Fibroblast of skin of abdomen (primary cell): ENCODE measurements around the gene IL1RL2.
A peak's percentile ranks its signal among the peaks of the same experiment; 100 is the strongest.

Source experiments
- DNase-seq: peaks from one replicate; pipeline ENCODE4 v3.0.0-alpha.2; 2013

Gene IL1RL2

GRCh38 chr2:102158011-102158755 lies 28.6 kb upstream of the IL1RL2 start:
- no peak for DNase-seq

GRCh38 chr2:102159295-102159694 lies 27.5 kb upstream of the IL1RL2 start:
- no peak for DNase-seq

DNA sequence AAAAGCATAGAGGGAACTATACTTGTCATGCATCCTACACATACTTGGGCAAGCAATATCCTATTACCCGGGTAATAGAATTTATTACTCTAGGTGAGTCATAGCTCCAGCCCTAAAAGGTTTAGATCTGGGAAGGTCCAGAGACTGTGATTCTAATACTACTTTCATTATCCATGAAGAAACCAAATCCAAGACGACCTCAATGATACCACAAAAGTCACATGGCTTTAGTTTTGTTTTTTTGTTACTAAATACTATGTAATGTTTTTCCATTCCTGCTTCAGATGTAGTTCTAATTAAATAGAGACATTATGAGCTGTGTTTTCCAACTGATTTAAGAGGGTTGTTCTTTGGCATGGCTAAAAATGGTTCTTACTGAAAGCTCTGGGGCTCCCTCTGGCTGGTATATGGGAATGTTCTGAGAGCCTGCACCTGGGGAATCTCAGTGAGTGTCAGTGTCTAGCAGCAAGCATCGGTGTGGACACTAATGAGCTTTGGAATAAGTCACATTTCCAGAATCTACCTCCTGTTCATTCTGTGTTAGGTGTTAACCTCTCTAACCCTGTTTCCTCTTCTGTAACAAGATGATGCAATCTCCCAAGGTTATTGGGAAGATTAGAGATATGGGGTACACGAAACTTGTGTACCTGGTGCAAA lies 20.5 kb upstream of the IL1RL2 start:
- DNase-seq: peak; percentile 73

DNA sequence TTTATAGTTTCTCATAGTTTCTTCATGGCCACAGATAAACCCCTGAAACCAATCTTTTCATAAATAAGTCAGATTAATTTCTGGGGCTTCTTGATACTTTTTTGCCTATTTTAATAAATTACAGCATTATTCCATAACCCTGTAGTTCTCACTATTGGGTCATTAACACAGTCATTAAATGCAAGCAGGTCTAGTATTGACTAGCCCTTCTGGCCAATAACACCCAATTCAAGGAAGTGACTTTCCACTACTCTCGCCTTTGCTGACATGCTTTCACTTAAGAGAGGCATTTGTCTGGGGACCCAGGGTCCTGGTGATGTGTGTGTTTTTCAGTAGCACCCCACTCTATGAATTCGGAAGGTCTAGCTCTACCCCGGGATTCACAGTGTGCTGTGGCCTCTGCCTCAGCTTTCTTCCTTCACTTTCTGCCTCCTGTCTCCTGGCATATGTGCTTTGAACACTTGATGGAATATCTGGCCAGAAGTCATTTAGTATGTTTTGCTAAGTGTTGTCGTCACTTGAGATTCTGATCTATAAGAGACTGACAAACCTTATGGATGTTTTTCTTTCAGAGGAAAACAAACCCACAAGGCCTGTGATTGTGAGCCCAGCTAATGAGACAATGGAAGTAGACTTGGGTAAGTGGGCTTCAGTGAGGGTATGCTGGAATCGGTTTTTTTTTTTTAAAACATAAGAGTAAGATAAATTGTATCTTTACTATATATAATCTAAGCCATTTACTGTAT lies 18.6 kb upstream of the IL1RL2 start:
- no peak for DNase-seq

DNA sequence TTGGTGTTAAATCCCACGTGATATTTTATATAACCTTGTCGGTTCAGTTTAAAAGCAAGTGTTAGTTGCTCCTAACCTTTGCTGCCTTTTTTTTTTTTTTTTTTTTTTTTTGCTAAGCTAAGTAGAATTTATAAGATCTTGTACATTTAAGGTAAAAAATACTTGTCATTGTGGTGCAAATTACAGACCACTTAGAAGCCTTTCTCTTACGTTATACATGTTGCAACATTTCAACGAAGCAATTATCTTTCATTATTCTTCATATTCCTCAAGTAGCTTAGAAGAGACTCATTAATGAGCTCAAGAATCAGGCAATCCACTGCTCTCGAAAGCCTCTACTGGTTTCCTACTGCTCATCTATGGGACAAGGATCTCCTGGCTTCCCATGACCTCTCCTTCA lies 14.9 kb upstream of the IL1RL2 start:
- DNase-seq: no peak

GRCh38 chr2:102172745-102173144 lies 14.1 kb upstream of the IL1RL2 start:
- no peak for DNase-seq

GRCh38 chr2:102176172-102176571 lies 10.7 kb upstream of the IL1RL2 start:
- no peak for DNase-seq

DNA sequence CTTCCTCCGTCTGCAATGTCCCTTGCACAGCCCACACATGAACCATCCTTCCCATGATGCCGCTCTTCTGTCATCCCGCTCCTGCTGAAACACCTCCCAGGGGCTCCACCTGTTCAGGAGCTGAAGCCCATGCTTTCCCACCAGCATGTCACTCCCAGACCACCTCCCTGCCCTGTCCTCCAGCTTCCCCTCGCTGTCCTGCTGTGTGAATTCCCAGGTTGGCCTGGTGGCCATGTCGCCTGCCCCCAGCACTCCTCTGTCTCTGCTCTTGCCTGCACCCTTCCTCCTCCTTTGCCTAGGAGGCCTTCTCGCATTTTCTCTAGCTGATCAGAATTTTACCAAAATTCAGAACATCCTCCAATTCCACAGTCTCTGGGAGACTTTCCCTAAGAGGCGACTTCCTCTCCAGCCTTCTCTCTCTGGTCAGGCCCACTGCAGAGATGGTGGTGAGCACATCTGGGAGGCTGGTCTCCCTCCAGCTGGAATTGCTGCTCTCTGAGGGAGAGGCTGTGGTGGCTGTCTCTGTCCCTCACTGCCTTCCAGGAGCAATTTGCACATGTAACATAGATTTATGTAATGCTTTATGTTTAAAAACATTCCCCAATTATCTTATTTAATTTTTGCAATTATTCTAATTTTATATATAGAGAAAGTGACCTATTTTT lies 8.9 kb upstream of the IL1RL2 start:
- no peak for DNase-seq

GRCh38 chr2:102179061-102179460 lies 7.8 kb upstream of the IL1RL2 start:
- no peak for DNase-seq

GRCh38 chr2:102179788-102180686 lies 6.8 kb upstream of the IL1RL2 start:
- DNase-seq: no peak

DNA sequence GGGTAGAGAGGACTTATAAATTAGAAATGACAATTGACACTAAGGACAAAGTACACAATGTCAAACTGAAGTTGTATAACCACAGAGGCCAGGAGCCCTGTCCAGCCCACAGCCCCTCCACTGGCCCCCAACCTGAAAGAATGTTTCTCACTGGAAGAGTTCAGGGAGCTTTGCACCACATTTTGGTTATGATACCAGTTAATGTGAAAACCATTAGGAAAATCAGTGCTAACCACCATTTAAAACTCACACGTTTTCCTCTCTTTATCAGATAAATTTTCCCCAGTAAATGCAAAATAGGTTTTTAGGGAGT lies 6.2 kb upstream of the IL1RL2 start:
- DNase-seq: no peak

- no peak for DNase-seq
Measured at GRCh38 chr2:102181376-102181775, 5.4 kb upstream of the IL1RL2 start.

DNA sequence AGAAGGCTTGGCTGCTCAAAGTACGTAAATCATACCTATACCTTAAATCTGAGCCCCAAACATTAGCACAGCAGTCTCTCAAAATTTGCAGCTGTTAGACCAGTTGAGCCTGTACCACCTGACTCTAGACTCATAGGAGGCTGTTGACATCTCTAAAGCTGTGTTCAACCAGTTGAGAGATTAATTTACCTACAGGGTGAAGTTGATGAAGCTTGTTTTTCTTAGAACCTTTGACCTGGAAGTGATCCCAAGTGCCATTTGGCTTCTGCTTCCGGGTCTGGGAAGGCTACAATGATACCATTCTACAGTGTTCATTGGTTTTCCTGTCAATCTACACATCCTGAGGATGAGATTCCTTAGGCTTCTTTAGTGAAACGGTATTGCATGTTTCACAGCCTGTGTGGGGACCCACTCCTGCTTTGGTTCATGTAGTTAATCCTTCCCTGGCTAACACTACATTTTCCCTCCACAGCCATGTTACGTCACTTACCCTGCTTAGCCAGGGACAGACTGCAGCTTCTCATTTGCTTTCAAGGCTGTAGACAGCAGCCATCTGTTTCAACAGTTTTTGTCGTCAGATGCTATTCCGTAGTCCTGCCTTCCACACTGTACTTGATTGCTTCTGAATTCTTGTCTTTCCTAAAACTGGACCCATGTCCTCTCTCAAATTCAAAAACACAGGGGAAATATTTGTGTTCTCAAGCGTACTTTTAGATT lies 4.7 kb upstream of the IL1RL2 start:
- DNase-seq: peak; percentile 16

DNA sequence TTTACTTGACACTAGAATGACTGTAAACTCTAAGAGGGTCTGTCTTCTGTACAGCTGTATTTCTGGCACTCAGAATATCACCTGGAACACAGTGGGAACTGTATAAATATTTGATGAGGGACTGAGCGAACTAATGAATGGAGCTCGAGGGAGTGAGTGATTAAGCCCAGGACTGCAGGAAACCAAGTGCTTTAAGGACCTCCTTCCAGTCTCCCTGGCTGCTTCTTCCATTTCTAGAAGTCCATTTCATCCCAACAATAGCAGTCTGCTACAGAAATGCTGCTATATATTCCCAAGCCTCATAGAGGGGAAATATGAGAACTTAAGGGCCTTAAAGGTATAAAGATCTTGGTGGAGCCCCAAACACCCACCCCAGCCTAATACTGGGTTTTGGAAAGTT lies 2.8 kb upstream of the IL1RL2 start:
- DNase-seq: no peak

- peak; percentile 44 for DNase-seq
Measured at GRCh38 chr2:102184568-102184967, 2.3 kb upstream of the IL1RL2 start.

DNA sequence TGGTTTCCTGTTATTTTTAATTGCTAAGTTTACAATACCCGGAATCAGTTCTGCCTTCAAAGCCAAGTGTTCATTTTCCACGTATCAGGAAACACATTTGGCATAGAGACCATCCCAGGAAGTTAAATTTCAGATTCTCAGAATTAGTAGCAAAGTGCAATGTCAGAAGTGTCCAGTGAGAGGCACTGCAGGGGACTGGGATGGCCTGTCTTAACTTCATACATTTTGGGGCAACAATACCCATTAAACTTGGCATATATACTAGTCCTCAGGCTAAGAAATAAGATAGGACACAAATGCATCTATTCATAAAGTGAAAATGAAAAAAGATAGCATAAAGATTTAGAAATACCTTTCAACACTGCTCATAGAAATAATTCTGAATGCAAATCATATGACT lies 1.5 kb upstream of the IL1RL2 start:
- no peak for DNase-seq

GRCh38 chr2:102187496-102188150 lies 800 bp downstream of the IL1RL2 start:
- DNase-seq: peak; percentile 51

DNA sequence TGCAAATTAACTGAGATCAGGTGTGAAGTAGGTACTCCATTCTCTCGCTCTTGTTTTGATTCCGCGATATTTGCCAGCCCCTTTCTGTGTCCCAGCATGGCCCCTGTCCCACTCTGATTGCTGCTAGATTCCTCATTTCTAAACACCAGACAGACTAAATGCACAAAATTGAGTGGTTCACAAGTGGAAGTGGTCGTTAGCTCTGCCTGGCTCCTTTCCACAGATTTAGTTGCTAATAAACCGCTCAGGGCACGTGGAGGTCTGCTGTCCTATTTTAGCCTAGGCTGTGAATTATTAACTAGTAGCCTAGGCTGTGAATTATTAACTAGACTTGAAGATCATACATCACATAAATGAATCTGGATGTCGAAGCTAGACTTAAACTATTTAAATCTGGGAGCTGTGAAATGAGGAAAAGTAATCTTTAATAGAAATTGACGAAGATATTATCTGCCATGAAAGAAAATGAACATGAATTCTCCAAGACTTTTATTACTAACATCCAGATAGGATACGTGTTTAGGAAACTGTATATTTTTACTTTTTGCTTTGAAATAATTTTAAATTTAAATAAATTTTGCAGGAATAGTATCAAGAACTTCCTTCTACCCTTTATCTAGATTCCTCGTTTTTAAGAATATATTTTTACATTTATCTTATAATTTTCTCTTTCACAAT lies 3.7 kb downstream of the IL1RL2 start:
- DNase-seq: no peak

DNA sequence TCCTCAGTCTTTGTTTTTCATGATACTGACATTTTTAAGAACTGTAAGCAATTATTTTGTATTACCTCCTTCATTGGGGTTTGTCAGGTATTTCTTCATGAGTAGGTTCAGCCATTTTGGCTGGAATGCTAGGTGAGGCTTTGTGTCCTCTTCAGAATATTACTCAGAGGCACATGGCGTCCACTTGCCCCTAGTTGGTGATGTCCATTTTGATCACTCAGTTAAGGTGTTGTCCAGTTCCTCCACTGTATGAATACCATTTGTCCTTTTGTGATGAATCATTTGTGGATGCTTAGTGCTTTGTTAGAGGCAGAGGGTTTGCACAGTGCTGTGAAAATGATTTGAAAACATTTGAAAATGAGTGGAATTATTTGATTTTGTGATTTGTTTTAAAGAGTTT lies 4.7 kb downstream of the IL1RL2 start:
- DNase-seq: no peak

- peak; percentile 14 for DNase-seq
Measured at GRCh38 chr2:102193074-102193473, 6.3 kb downstream of the IL1RL2 start.
